HG02852 (cell line): ENCODE results near the gene LCNL1.

Experiments used
- ATAC-seq: cut with Tn5 transposase; IDR thresholded peaks from one replicate; pipeline ENCODE4 v1.9.1; 2021; ENCODE audit warnings: mild to moderate bottlenecking, moderate library complexity; ENCODE audit not compliant: unreplicated experiment

LCNL1 gene

DNA sequence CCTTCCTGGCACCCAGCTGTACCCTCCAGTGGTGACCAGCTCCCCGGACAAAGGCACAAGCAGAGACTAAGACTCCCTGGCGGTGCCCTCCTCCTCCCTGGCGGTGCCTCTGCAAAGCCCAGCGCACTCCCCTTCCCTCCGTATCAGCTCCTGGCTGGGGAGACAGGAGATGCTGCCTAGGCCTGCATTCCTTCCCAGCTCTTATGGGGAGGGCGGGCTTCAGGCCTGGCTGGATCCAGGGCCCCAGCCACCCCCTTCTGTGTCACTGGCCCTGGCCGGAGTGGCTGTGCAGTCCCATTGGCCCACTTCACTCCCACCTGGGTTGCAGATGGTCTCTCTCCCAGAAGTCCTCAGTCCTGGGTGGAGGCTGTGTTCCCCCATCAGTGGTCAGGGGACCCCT, 24.3 kb upstream of the LCNL1 start:
- no peak for ATAC-seq

DNA sequence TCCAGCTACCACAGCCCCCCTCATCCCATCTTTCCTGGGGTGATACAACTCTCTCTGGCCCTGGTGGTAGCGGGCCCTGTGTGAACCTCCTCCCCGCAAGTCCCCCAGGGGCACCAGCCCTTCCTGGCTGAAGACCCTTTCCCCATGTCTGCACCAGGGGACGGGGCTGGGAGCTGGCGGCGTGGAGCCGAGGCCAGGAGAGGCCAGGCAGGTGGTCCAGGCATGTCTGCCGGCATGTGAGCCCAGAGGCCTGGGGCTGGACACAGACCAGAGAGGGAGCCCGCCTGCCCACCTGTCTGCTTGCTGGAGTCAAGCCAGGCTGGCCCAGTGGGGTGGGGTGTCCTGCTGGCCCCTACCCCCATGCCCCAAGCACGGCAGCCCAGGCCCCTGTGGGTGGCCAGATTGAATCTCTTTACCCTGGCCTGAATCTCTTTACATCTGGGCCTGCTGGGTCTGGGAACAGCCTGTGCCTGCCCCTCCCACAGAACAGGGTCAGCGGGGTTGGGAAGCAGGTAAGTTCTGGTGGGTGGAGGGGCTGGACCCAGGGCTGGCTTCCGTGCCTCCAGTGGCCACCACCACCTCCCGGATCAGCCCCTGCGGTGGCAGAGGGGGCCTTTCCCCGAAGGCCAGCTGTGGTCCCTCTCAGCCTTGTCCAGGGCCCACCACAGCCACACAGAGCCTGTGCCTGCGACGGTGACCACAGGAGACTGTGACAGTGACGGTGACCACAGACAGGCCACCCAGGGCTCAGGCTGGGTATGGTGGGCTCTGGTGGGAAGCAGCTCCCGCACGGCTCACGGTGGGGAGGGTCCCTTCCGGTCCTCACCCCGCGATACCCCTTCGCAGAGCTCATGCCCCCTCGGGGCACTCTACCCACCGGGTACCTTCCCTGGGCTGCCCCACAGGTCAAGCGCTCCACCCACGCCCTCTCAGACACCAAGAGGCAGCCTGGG, 23.6 kb upstream of the LCNL1 start:
- ATAC-seq: no peak

DNA sequence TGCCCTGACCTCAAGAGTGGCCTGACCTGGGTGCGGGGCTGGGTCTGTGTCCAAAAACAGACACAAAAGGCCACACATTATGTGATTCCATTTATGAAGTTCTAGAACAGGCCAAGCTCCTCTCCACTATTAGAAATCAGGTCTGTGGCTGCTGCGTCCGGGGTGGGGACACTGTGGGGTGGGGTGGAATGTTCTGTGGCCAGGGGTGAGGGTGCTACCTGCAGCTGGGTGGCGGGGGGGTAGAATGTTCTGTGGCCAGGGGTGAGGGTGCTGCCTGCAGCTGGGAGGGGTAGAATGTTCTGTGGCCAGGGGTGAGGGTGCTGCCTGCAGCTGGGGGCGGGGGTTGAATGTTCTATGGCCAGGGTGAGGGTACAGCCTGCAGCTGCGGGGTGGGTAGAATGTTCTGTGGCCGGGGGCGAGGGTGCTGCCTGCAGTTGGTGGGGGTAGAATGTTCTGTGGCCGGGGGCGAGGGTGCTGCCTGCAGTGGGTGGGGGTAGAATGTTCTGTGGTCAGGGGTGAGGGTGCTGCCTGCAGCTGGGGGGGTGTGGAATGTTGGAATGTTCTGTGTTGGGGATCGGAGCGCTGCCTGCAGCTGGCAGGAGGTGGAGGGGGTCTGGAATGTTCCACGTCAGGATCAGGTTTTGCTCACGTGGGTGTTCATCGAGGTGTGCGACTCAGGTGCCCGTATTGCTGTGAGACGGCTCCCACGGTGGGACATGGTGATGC, 22.4 kb upstream of the LCNL1 start:
- ATAC-seq: no peak

DNA sequence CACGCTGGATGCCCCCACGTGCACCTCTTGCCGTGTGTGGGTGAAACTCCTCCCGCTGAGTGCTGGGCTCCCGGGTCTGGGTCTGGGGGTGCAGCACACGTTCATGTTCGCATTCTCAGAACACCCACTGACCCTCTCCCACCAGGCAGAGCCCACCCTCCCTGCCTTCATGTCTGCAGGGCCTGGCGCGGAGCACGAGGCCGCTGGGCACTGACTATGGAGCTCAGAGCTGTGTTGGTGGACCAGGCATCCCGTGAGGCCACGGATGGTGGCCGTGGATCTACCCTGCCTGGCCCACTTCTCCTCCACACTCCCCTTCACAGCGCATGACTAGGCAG, 21.9 kb upstream of the LCNL1 start:
- ATAC-seq: no peak

DNA sequence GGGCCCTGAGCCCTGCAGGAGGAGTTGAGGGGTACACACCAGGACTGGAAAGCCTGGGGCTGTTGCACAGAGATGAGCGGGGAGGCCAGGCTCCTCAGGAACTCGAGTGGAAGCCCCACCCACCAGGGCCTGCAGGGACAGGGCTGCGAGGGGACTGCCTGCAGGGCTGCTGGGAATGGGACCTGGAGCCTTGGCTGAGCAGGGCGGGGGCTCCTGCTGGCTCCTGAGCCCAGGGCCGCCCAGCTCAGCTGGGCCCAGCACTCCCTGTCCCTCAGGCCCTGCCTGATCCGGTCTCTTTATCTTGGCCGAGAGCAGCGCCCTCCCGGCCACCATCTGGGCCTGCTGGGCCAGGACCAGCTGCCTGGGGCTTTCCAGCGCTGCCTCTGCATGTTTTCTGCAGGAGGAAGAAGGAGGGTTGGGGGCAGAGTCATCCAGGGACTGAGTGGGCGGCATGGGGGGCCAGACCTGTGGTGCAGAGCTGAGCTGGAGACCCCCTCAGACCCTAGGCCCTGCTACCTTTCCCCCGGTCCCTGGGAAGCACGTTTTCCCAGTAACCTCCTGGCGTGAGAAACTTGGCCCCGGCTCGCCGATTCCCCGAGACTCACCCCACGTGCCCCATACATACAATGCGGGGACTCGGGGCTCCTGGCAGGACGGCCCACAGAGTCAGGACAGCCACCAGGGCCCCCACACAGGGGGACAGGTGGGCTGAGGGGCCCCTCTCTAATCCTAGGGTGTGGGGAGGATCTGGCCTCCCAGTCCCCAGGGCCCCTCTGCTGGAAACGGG, 21.3 kb upstream of the LCNL1 start:
- no peak for ATAC-seq

DNA sequence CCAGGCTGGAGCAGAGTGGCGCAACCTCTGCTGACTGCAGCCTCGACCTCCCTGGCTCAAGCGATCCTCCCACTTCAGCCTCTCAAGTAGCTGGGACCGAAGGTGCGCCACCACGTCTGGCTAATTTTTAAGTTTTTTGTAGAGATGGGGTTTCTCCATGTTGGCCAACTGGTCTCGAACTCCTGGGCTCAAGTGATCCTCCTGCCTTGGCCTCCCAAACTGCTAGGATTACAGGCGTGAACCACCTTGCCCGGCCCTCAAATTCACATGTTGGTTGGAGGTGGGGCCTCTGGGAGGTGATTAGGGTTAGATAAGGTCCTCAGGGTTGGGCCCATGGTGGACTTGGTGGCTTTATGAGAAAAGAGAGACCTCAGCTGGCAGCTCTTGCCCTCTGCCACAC, 20.6 kb upstream of the LCNL1 start:
- no peak for ATAC-seq

DNA sequence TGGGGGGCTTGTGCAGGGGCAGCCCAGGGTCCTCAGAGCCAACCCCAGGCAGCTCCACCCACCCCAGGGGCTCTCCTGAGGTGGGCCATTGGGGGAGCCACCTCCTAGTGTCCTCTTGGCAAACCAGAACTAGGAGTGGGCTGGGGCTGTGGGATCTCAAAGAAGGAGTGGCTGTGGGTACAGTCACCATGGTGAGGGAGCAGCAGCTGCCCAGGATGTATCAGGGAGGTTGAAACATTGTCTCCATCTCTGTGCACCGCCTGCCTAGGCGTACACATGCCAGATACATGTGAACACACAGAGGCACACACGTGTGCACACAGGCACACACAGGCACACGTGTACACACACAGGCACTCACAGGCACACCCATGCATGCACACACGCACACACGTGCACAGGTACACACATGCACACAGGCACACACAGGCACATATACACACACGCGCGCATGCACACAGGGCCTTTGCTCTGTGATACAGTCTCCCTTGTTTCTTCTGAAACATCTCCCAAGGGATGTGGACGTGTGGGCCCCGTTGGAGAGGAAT, 20.0 kb upstream of the LCNL1 start:
- ATAC-seq: no peak

DNA sequence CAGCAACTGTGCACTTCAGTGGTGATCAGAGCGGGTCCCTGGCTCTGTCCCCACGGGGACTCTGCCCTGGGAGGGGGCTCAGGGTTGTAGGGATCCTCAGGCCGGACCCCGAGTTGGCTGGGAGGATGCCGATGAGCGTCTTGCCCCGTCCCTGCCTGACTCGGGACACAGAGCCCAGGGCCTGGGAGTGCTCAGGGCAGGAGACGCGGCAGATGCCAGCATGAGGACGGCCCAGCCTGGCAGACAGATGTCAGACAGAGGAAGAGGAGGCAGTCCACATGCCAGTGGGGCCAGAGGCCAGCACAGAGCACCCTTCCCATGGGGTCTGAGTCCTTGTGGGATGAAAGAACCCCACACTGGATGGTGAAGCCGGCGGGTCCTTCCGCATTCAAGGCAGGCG, 19.5 kb upstream of the LCNL1 start:
- ATAC-seq: no peak

DNA sequence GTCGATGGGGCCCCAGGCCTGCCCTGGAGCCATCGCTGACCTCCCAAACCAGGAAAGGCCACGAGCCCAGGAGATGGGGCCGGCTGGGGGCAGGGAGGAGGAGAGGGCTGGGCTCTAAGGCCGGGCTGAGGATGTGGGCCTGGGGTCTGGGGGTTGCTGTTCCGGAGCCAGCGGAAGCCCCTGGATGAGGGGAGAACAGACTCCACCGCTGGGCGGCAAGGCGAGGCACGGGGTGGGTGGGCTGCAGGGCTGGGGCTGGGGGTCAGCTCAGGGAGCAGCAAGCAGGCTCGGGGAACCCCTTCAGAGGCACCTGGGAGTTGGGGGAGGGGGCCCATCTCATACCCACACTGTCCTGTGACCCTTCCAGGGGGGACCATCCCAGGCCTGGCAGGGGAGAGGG, 19.0 kb upstream of the LCNL1 start:
- ATAC-seq: no peak

DNA sequence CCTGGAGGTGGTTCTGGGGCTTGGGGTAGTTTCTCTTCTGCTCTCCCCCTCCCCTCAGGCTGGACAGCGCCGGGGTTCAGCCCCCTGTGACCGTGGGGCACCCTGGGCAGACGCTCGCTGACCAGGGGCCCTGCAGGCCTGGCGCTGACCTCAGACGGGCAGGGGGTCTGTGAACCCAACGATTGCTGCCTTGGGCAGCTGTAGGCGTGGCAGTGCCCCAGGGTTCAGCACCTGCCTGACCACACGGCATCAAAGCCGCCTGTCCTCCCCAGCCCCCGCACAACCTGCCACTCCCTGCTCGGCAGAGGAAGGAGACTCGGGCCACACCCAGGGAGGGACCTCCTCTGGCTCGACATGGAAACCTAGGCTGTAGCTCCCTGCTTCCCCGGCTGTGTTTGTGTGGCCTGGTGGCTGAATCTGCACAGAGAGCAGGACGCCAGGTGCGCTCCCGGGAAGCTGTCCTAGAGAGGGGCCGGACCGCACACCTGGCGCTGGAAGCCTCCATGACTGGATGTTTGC, 18.6 kb upstream of the LCNL1 start:
- no peak for ATAC-seq

DNA sequence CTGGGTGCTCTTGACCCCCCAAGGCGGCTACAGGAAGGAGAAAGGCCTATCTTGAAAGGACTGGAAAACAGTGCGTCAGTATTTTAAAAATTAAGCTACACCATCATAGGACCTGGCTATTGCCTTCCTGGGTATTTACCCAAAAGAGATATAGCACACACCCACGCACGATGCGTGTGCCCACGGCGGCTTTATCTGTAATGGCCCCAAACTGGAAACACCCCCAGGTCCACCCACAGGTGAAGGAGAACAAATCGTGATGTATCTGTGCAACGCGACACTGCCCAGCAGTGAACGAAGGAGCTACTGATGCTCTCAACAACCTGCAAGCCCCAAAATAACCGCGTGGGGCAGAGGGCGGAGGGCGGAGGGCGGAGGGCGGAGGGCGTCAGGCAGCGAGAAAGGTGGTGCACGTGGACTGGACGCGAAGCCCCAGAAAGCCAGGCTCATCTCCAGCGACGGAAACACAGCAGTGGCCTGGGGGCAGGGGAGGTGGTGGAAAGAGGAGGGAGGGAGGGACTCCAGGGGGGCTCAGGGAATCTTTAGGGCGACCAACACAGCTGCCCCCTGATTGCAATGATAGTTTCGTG, 17.9 kb upstream of the LCNL1 start:
- no peak for ATAC-seq

DNA sequence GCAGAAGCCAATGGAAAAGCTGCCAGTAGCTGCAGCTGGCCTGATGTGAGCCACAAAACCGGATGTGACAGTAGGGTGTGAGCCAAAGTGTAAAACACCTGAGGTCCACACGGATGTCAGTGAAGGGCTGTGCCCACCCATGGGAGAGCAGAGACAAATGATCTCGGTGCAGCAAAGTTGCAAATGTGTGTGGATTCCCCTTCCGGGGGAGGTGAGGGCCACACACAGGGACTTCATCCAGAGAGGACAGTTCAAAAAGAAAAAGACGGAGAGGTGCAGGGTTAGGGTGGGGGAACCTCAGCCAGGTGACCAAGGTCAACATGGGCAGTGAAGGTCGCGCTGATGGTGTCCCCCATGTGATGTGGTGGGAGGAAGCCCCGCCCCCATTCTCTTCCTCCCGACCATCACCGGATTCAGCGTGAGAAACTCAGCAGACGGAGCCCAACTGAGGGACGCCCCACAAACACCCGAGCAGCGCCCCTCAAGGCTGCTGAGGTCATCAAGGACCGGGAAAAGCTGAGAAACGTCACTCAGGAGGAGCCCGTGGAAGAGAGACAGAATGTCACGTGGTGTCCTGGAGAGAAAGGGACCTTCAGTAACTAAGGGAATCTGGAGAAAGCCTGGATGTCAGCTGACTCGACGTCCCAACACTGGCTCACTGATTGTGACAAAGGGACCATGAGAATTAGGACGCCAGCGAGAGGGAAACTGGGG, 16.9 kb upstream of the LCNL1 start:
- ATAC-seq: no peak

DNA sequence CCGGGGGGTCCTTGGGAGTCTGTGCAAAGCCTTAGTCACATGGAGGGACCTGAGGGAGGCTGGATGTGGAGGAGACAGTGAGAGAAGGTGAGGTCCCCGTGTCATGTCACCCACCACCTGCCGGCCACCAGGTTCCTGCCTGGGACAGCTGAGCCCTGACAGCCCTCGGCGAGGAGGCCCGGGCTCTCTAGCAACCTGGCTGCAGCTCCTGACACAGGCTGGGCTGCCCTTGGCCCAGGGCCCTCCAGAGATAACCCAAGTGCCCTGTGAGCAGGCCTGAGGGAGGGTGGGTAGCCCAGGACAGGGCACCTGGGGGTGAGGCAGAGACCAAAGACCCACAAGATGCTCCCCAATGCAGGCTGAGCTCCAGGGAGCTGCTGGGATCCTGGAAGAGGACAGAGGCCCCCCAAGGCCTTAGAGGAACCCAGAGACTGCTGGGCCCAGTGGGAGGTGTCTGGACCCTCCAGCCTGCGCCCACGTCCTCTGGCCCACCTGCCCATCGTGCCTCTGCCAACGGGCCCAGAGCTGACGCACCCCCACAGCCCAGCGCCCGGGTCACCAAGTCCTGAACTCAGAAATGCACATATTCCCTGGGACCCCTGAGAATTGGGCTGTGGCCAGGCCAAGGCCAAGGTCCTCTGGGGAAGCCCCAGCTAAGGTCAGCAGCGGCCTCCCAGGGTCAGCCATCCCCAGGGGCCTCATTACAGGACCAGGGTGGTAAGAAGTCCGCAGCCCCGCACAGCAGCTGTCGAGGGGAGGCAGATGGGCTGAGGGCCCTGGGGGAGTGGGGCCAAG, 14.3 kb upstream of the LCNL1 start:
- ATAC-seq: no peak

DNA sequence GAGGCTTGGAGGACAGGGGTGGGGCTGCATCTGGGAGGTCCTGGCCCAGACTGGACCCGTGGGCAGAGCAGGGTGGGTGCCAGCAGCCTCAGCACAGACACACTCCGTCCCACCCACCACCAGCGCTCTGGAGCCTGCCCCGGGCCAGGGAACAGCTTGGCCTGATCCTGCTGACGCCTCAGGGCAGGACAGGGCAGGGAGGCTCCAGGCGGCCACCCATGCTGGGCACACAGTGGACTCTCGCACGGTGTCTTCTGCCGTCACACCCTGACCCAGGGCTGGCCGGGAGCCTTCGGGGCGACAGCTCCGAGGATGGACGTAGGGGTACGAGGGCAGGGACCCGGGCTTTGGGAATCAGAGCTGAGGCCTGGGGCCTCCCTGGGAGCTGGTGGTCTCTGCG, 13.6 kb upstream of the LCNL1 start:
- ATAC-seq: no peak

DNA sequence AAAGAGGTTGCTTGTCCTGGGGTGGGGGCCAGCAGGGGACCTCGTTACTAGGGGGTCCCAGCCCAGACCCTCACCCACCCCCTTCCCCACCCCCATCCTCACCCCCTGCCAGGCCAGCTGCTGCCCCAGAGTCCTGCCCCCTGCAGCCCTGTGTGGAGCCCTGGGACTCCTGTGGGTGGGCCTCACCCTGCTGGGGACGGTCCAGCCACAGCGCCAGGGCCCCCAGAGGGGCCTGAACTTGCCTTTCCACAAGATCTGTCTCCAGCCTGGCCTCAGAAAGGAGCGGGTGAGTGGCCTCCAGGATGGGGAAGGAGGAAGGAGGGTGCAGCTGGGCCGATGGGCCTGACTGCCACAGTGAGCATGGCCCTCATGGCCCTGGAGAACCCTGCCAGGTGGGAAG, 13.0 kb upstream of the LCNL1 start:
- ATAC-seq: no peak

DNA sequence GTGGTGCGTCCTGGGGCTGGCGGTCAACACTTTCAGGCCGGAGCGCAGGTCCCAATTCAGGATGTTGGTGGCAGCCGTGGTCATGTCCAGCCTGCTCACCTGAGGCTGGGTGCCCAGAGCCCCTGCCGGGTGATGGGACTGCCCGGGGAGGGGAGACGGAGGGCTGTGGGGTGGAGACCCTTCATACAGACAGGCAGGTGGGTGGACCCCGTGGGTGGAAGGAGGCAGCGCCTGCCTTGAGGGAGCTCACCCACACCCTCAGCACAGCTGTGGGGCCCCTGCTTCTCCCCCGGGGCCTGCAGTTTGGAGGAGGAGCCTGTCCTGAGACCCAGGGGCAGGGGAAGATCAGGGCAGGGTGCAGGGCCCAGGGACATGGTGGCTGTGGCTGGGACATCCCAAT, 12.4 kb upstream of the LCNL1 start:
- no peak for ATAC-seq

DNA sequence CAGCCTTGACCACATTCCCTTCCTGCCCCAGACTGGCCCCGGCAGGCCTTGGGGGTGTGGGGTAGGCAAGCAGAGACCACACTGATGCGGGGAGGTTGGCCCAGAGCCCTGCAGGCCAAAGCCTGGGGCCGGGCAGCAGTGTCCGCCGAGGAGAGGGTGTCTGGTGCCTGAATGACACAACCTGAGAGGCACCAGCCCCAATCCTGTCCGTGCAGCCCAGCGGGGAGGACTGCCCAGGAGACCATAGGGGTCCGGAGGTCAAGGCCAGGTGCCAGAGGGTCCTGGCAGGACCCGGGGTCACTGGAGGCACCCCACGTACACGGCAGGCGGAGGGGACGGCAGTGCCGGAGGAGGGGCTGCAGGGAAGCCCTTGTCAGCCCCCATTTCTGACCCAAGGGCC, 11.0 kb upstream of the LCNL1 start:
- no peak for ATAC-seq

DNA sequence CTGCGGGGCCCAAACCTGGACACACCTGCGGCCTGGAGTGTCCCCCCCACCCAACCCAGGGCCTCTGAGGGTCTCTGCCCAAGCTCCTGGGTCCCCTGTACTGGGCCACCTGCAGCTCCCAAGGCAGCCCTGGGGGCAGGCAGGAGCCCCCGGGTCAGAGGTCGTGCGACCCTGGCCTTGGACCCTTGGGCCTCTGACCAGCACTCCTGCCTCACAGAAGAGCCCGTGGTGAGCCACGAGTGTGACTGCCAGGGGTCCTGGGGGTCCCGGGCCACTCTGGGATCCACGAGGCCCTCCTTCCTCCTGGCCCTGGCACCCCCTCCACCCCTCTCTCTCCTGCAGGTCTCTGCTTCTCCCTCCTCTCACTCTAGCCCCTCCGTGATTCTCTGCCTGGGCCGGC, 10.5 kb upstream of the LCNL1 start:
- no peak for ATAC-seq

DNA sequence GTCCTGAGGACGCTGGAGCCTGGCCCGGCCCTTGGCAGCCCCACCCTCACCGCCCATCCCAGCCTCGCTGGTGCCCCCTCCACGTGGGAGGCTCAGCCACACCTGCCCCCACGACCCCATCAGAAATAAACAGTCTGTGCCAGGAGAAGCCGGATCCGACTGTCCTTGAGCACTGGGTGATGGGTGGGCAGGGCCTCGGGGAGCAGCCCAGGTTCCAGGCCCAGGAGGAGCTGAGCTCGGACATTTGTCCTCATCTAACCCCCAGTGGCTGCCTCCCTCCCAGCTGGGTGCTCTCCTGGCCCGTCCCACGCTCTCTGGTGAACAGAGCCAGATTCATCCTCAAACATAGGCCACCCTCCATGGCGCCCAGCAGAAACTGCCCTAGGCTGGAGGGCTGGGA, 10.1 kb upstream of the LCNL1 start:
- ATAC-seq: no peak
